Measurements from ENCODE around the gene GPS2. TPM values are rescaled to one million over a fixed set of nuclear protein-coding genes. Genes with fewer than 3 reads are reported as not detected.
"Not testable (repeated sequence)": the region's sequence is repeated elsewhere in the genome, so short reads cannot be mapped to it uniquely, and the experiment has no call there.

Gene GPS2
- total RNA-seq: 35.3 TPM

GRCh38 chr17:7314719-7315569 lies at the start of gene GPS2:
Gene GPS2, minus strand, starts transcription at chr17:7315360. Its CDS starts 308 bp downstream, at chr17:7315052.
- peak; percentile 94 for DNase-seq

GRCh38 chr17:7363311-7363710 lies 48.2 kb upstream of the GPS2 start:
- no peak for DNase-seq

- DNase-seq: no peak
These were observed 46.7 kb upstream of the GPS2 start for GRCh38 chr17:7361906-7362305.

GRCh38 chr17:7357381-7357780 lies 42.2 kb upstream of the GPS2 start:
- no peak for DNase-seq

- DNase-seq: no peak
These were observed 41.6 kb upstream of the GPS2 start for GRCh38 chr17:7356756-7357155.

- DNase-seq: peak; percentile 79
These were observed 41.0 kb upstream of the GPS2 start for GRCh38 chr17:7356072-7356549.

GRCh38 chr17:7355573-7355972 lies 40.4 kb upstream of the GPS2 start:
- no peak for DNase-seq

- DNase-seq: peak; percentile 86
These were observed 39.9 kb upstream of the GPS2 start, which contains the start of gene TMEM95 for GRCh38 chr17:7355053-7355452. Gene TMEM95, plus strand, starts transcription at chr17:7355156. Its CDS starts 49 bp downstream, at chr17:7355205.

GRCh38 chr17:7354262-7354843 lies 39.2 kb upstream of the GPS2 start:
- DNase-seq: peak; percentile 50

- DNase-seq: no peak
These were observed 37.9 kb upstream of the GPS2 start for GRCh38 chr17:7352910-7353635.

GRCh38 chr17:7352503-7352889 lies 37.3 kb upstream of the GPS2 start:
- DNase-seq: no peak

- DNase-seq: peak; percentile 90
These were observed 36.7 kb upstream of the GPS2 start, which contains the start of gene KCTD11 for GRCh38 chr17:7351665-7352502. Gene KCTD11, plus strand, starts transcription at chr17:7352162.

- DNase-seq: no peak
These were observed 33.5 kb upstream of the GPS2 start for GRCh38 chr17:7348478-7349242.

GRCh38 chr17:7347630-7348477 lies 32.7 kb upstream of the GPS2 start:
- DNase-seq: no peak

GRCh38 chr17:7346761-7347614 lies 31.8 kb upstream of the GPS2 start:
- no peak for DNase-seq

- no peak for DNase-seq
These were observed 28.1 kb upstream of the GPS2 start for GRCh38 chr17:7343250-7343649.

GRCh38 chr17:7341842-7342241 lies 26.7 kb upstream of the GPS2 start:
- DNase-seq: no peak

- no peak for DNase-seq
These were observed 25.0 kb upstream of the GPS2 start for GRCh38 chr17:7340179-7340578.

GRCh38 chr17:7337600-7337999 lies 22.4 kb upstream of the GPS2 start:
- DNase-seq: not testable (repeated sequence)
